GM13976 (cell line): ENCODE data around the gene TENM4.

Experiments
- DNase-seq: peaks from one replicate; pipeline ENCODE4 v3.0.0; 2012; ENCODE audit warnings: low spot score
- CTCF ChIP-seq: IDR thresholded peaks from 2 replicates; pipeline ENCODE4 v1.5.1; 2012; ENCODE audit warnings: borderline replicate concordance, mild to moderate bottlenecking; ENCODE audit not compliant: insufficient read depth; ENCODE audit errors: extremely low read depth, missing control alignments, control extremely low read depth
- in situ Hi-C: fragments of 300-500 bp; cut with MboI; formaldehyde crosslinking; loops from one replicate; pipeline ENCODE4 v1.12.0; 2022; ENCODE audit warnings: low sequenced_read_pairs, mixed read lengths, inconsistent platforms; ENCODE audit not compliant: unreplicated experiment

The TENM4 gene

GRCh38 chr11:78685156-78685555 lies 755.7 kb downstream of the TENM4 start:
- no peak for DNase-seq
- in situ Hi-C loops: no loop called here
- no peak for TF ChIP-seq CTCF

DNA sequence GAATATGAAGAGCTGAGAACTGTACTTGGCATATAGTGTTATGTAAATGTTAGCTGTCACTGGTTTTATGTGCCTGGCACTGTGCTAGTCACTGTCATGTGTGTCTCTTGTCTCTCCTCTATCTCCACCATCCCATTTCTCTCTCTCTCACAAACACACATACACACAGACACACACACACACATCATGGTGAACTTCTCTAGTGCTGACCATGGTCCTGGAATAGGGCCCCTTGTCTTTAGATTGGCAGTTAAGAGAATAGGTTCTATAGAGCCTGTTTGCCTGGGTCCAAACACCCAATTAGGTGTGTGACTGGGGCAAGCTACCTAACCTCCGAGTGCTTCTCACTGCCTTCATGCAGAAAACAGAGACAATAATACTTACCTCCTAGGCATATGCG lies 756.5 kb downstream of the TENM4 start:
- TF ChIP-seq CTCF: no peak

DNA sequence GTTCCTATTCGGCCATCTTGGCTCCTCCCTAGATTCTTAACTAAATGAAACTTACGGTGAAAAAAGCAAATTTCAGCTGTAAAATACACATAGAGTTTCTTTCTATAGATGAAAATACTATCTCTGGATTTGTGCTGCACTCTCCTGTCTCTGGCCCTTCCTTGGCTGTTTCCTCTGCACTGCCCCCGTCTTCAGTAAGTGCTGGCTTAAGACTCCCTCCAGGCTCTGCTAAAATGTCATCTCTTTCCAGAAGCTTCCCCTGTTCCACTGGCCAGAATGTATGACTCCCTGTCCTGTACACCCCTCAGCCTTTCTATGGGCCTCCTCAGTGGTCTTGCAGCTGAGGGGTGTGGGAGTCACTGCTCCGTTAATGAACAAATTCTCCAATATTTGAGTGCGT lies 757.1 kb downstream of the TENM4 start:
- DNase-seq: no peak
- in situ Hi-C loops: no loop called here
- no peak for TF ChIP-seq CTCF

More for the DNA sequence above, 756.5 kb downstream of the TENM4 start:
- DNase-seq: no peak
- in situ Hi-C loops: no loop called here

DNA sequence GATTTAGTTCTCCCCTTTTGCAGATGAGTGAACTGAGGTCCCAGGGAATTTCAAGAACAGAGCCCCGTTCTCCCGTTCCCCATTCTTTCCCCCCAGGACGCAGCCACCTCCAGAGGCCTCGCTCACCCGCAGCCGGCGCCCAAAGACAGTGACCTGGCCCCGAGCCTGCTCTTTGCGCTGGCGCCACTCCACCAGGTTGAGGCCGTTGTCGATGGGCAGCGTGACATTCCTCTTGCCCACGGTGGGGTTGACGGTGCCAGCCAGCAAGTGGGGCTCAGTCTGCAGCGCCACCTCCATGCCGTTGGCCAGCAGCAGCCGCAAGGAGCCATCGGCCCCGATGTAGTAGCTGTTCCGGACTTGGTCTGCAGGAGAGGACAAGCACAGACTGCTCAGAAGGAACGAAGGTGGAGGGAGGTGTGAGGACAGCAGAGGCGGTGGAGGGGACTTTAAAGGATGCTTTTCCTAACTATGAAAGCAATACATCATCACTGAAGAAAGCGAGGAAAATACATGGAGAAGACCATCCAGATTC lies 764.7 kb downstream of the TENM4 start:
- in situ Hi-C loops: no loop called here
- no peak for TF ChIP-seq CTCF

GRCh38 chr11:78672850-78673620 lies 767.8 kb downstream of the TENM4 start:
- in situ Hi-C loops: no loop called here
- DNase-seq: no peak
- no peak for TF ChIP-seq CTCF

More for the DNA sequence above, 764.7 kb downstream of the TENM4 start:
- no peak for DNase-seq

- TF ChIP-seq CTCF: no peak
- no peak for DNase-seq
- in situ Hi-C loops: no loop called here
Observed at GRCh38 chr11:78669249-78669648, 771.6 kb downstream of the TENM4 start.
